HFF-Myc (cell line): Measurements from ENCODE around the gene NIFK.
"Not testable (repeated sequence)": the region's sequence is repeated elsewhere in the genome, so short reads cannot be mapped to it uniquely, and the experiment has no call there.

Source experiments
- DNase-seq: peaks from one replicate; pipeline ENCODE4 v3.0.0-alpha.2; 2011; ENCODE audit warnings: low read depth; ENCODE audit errors: extremely low read depth
- H3K4me3 ChIP-seq: replicated peaks from 2 replicates; pipeline ENCODE4 v1.5.1; 2011; ENCODE audit warnings: low read depth, mild to moderate bottlenecking, control low read depth, low read length
- CTCF ChIP-seq: IDR thresholded peaks from 2 replicates; pipeline ENCODE4 v1.5.1; 2012; ENCODE audit warnings: mild to moderate bottlenecking, low read depth, low read length, control low read depth; ENCODE audit errors: missing control alignments

Gene NIFK

DNA sequence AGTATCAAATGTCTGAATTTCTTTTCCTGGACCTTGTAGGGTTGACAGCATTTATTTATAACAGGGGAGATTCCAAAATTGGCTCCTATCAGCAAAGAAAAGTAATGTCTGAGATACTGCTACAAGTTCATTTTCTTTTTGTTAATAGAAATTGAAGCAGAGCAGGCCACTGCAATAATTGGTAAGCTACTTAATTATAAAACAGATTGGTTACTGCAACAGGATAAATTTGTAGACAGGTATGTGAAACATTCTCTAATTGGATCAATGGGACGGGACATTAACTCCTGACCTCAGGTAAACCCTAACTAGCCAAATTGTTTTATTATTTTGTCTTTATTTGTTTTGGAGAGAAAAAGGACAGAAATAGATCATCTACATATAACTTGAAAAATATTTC, 20.5 kb downstream of the NIFK start:
- no peak for TF ChIP-seq CTCF
- no peak overlapping the region for H3K4me3 ChIP-seq
- no peak for DNase-seq

GRCh38 chr2:121711481-121711880, 25.2 kb downstream of the NIFK start:
- not testable (repeated sequence) for DNase-seq

GRCh38 chr2:121710470-121711170, 26.1 kb downstream of the NIFK start:
- no peak overlapping the region for H3K4me3 ChIP-seq
- TF ChIP-seq CTCF = no peak
- DNase-seq = no peak

More at GRCh38 chr2:121711481-121711880, 25.2 kb downstream of the NIFK start:
- not testable (repeated sequence) for H3K4me3 ChIP-seq

DNA sequence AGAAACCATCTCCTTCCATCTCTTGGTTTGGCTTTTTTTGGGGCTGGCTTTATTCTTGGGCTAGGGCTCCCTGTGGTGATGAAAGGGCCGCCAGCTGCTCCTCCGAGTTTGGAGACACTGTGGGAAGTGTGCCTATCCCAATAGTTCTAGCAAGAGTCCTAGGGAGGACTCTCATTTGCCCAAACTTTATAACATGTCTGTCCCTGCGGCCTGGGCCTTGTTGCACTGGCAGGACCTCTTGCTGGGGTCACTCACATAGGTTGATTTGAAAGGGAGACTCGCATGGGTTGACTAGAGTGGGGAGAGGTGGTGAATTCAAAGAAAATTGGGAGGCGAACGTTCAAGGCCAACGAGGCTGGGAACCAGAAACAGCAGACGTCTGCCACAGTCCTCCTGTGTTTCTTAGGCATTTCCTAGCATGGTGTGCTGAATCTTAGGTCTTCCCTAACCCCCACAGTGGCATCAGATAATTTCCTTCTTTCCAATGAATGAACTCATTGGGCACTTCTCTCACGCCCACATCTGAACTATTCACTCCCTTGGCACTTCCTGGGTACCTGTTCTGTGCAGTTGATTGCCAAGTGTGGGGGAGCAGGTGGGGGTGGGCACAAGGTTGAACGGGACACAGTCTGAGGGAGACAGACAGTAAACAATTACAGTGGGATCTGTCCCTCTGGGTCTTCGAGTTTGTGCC, 26.8 kb downstream of the NIFK start:
- no peak for DNase-seq
- no peak for TF ChIP-seq CTCF
- H3K4me3 ChIP-seq = no peak overlapping the region

DNA sequence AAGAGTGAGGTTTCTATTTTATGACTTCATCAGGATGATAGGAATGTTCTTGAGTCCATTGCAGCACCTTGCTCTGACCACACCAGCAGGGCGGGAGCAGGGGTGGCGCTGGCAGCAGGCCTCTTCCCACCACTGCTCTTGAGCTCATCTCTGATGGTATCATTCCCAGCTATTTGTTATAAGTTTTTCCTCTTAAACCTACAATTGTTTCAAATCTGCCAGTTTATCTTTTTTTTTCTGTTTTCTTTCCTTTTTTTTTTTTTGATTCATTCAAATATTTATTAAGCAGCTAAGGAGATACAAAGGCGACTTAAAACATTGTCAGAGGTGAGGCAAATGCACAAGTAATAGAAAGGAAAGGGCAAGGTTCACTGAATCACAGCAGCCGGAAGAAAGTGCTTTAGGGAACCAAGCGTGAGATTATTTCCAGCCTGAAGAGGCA, 28.7 kb downstream of the NIFK start:
- no peak for TF ChIP-seq CTCF
- DNase-seq = no peak
- H3K4me3 ChIP-seq = no peak overlapping the region

DNA sequence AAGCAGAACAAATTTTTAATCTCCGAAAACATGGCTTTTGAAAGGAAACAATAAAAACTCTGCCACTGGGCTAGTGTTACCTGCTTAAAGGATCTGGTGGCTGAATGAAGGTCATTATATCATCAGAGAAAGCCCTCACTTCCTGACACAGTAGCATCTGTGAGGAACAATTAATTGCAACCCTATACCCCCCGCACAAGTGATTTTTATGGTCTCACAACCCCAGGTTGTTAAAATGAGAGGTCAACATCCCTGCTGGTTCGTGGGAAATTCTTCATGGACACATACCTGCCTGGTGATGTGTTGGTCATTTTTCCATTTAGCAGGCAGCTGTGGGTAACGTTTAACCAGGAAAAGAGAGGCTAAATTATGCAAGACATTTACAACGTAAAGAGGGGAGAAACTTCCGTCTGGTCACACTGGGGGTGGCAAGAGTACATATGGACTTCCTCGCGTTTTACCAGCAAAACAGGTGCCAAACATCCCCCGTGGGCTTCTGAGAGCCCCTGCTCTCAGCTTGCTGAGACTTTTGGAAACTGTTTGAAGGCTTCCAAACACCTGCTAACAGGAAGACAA, 29.2 kb downstream of the NIFK start:
- no peak overlapping the region for H3K4me3 ChIP-seq
- no peak for DNase-seq
- TF ChIP-seq CTCF = no peak

GRCh38 chr2:121705958-121706357, 30.7 kb downstream of the NIFK start:
- no peak for DNase-seq
- no peak overlapping the region for H3K4me3 ChIP-seq
- no peak for TF ChIP-seq CTCF
